ENCODE measurements around the gene ATAT1. TPM values are rescaled to one million over a fixed set of nuclear protein-coding genes. Genes with fewer than 3 reads are reported as not detected.

Gene ATAT1
- total and polyA plus RNA-seq, 2 of the 13 experiments (the other 11 are each of a cell fraction or from before 2014, with no cell fraction given) = 9.2 to 23.6 TPM

GRCh38 chr6:30617565-30618269 is 9.0 kb upstream of the ATAT1 start, which contains the start of gene MRPS18B (continued):
- TF ChIP-seq TGIF2 (CRISPR knock-in tag; IDR thresholded peaks at IDR 0.05) (peak; percentile 97), ZNF83 (CRISPR knock-in tag; IDR thresholded peaks at IDR 0.05; ENCODE audit: borderline replicate concordance) (peak; percentile 91; the same call in 1 of the 2 replicates), ZNF326 (CRISPR knock-in tag; IDR thresholded peaks at IDR 0.05; ENCODE audit: borderline replicate concordance) (no peak), GRHL1 (CRISPR knock-in tag; conservative IDR thresholded peaks at IDR 0.05) (no peak), HMGA1 (CRISPR knock-in tag; conservative IDR thresholded peaks at IDR 0.05) (no peak), ZBTB3 (CRISPR knock-in tag; IDR thresholded peaks at IDR 0.05; ENCODE audit: borderline replicate concordance, low read depth) (no peak), NR1H2 (CRISPR knock-in tag; IDR thresholded peaks at IDR 0.05; ENCODE audit: borderline replicate concordance, low read depth) (peak; percentile 87; the same call in 1 of the 2 replicates), ZNF614 (CRISPR knock-in tag; IDR thresholded peaks at IDR 0.05; ENCODE audit: borderline replicate concordance) (peak; percentile 21; the same call in 1 of the 2 replicates), KLF12 (CRISPR knock-in tag; IDR thresholded peaks at IDR 0.05; ENCODE audit: borderline replicate concordance) (0 out of 2 replicates have a peak, but pooled peaks have one; percentile 52), SNRNP70 (IDR thresholded peaks at IDR 0.05; ENCODE audit: low read depth, low read length) (no peak), STAT5B (CRISPR knock-in tag; IDR thresholded peaks at IDR 0.05) (no peak), CENPX (CRISPR knock-in tag; IDR thresholded peaks at IDR 0.05) (no peak), ZNF616 (CRISPR knock-in tag; IDR thresholded peaks at IDR 0.05; ENCODE audit: low read depth) (0 out of 2 replicates have a peak, but pooled peaks have one; percentile 60), U2AF1 (optimal IDR thresholded peaks at IDR 0.05; ENCODE audit: low read depth, low read length) (no peak), HNF4G (IDR thresholded peaks at IDR 0.05; ENCODE audit: borderline replicate concordance, low read depth, low read length) (no peak), HNF4G (CRISPR knock-in tag; IDR thresholded peaks at IDR 0.05; ENCODE audit: borderline replicate concordance, low read depth) (0 out of 2 replicates have a peak, but pooled peaks have one; percentile 23), BORCS8-MEF2B (CRISPR knock-in tag; IDR thresholded peaks at IDR 0.05) (peak; percentile 88; the same call in 1 of the 2 replicates), ZNF784 (CRISPR knock-in tag; IDR thresholded peaks at IDR 0.05; ENCODE audit: borderline replicate concordance) (0 out of 2 replicates have a peak, but pooled peaks have one; percentile 15), ZNF383 (CRISPR knock-in tag; IDR thresholded peaks at IDR 0.05; ENCODE audit: borderline replicate concordance) (no peak), PHF8 (CRISPR knock-in tag; IDR thresholded peaks at IDR 0.05) (peak; percentile 82), ZC3H13 (CRISPR knock-in tag; IDR thresholded peaks at IDR 0.05) (0 out of 2 replicates have a peak, but pooled peaks have one; percentile 63), KMT2B (CRISPR knock-in tag; IDR thresholded peaks at IDR 0.05) (peak; percentile 81), ZNF205 (CRISPR knock-in tag; IDR thresholded peaks at IDR 0.05) (no peak; the same call in 1 of the 2 replicates), ZBTB8A (CRISPR knock-in tag; IDR thresholded peaks at IDR 0.05; ENCODE audit: borderline replicate concordance, low read depth) (no peak), NFYC (CRISPR knock-in tag; IDR thresholded peaks at IDR 0.05) (peak; percentile 48; the same call in 1 of the 2 replicates), CEBPB (IDR thresholded peaks at IDR 0.05; ENCODE audit: borderline replicate concordance, low read depth, low read length) (peak; percentile 69), SOX5 (CRISPR knock-in tag; IDR thresholded peaks at IDR 0.05; ENCODE audit: borderline replicate concordance) (no peak; the same call in none of the 2 replicates)
- TF ChIP-seq, protein P1, sequence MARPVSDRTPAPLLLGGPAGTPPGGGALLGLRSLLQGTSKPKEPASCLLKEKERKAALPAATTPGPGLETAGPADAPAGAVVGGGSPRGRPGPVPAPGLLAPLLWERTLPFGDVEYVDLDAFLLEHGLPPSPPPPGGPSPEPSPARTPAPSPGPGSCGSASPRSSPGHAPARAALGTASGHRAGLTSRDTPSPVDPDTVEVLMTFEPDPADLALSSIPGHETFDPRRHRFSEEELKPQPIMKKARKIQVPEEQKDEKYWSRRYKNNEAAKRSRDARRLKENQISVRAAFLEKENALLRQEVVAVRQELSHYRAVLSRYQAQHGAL (CRISPR knock-in tag; IDR thresholded peaks at IDR 0.05; ENCODE audit: not compliant biosample characterization) = no peak
